HCT116 (cell line): ENCODE results near the gene EIF6. TPM values are rescaled to one million over a fixed set of nuclear protein-coding genes. Genes with fewer than 3 reads are reported as not detected.

ENCODE experiments used
- ATAC-seq: fragments of 200-7000 bp; cut with Tn5 transposase; 2 replicates; pipeline ENCODE4 v1.9.1; 2020; ENCODE audit warnings: mild to moderate bottlenecking, moderate library complexity
- BruUV-seq: library from RNA; stranded (reverse); fragments of 400-500 nt; replicated peaks from 2 replicates; lab custom pipeline; 2021; lab: Mats Ljungman, UMichigan
- CTCF ChIA-PET: fragments of 300-600 bp; sonication (Branson Sonifier 250); formaldehyde crosslinking; loops from one replicate; lab custom pipeline; 2021; ENCODE audit warnings: antibody characterized with exemption; lab: Charles Lee
- POLR2A ChIA-PET: fragments of 300-600, 350-600 bp; sonication (Branson Sonifier 250); formaldehyde crosslinking; loops from one replicate; lab custom pipeline; 2021; ENCODE audit warnings: antibody characterized with exemption; lab: Charles Lee
- RAD21 ChIA-PET, 2 experiments: fragments of 300-600 bp; sonication (Branson Sonifier 250); formaldehyde crosslinking; loops; one replicate each; lab custom pipeline; 2023; ENCODE audit warnings: low total read pairs in 2 of 2; ENCODE audit not compliant: uncharacterized antibody in 2 of 2, unreplicated experiment in 2 of 2, low non-redundant PET in 1 of 2; lab: Charles Lee
- DNase-seq: peaks from one replicate; pipeline ENCODE4 v3.0.0-alpha.2; 2010; ENCODE audit warnings: low read depth, low spot score
- H2AFZ ChIP-seq: fragments of 200-600 bp; shearing (Covaris generic), sonication (generic); 2 replicates; pipeline ENCODE4 v1.6.1; 2017; ENCODE audit warnings: low read depth, mixed run types, mixed read lengths, antibody characterized with exemption, low read length; ENCODE audit not compliant: poor library complexity, severe bottlenecking
- H3K27ac ChIP-seq: 2 replicates; pipeline ENCODE4 v1.5.1; 2012; ENCODE audit warnings: low read depth, low read length
- H3K27me3 ChIP-seq: fragments of 200-600 bp; sonication (generic); 2 replicates; pipeline ENCODE4 v1.6.1; 2016; ENCODE audit warnings: mixed run types, low read length, mixed read lengths; ENCODE audit not compliant: insufficient read depth
- H3K36me3 ChIP-seq, 2 experiments: fragments of 200-500 bp in 1 of 2; fragments of 200-600 bp in 1 of 2; sonication (Bioruptor generic) in 1 of 2; sonication (generic) in 1 of 2; 2 replicates each; pipeline versions ENCODE4 v1.5.1 to v1.6.1; 2014 to 2016; ENCODE audit warnings: low read length in 2 of 2, inconsistent platforms in 1 of 2, mixed read lengths in 1 of 2, mixed run types in 1 of 2; ENCODE audit not compliant: insufficient read depth in 2 of 2, control insufficient read depth in 1 of 2
- H3K4me1 ChIP-seq, 2 experiments: fragments of 200-600 bp in 1 of 2; sonication (generic) in 1 of 2; 2 replicates each; pipeline versions ENCODE4 v1.5.1 to v1.6.1; 2012 to 2017; ENCODE audit warnings: low read length in 2 of 2, inconsistent platforms in 1 of 2, mild to moderate bottlenecking in 1 of 2, mixed read lengths in 1 of 2, mixed run types in 1 of 2, moderate library complexity in 1 of 2; ENCODE audit not compliant: insufficient read depth in 2 of 2, control insufficient read depth in 1 of 2
- H3K4me2 ChIP-seq: fragments of 200-600 bp; sonication (generic); 2 replicates; pipeline ENCODE4 v1.6.1; 2017; ENCODE audit warnings: mixed run types, low read length, mixed read lengths
- H3K4me3 ChIP-seq, 2 experiments: fragments of 200-600 bp in 1 of 2; sonication (generic) in 1 of 2; replicated peaks in 1 of 2; 2 replicates each; pipeline ENCODE4 v1.5.1; 2011 to 2016; ENCODE audit warnings: low read length in 2 of 2, control low read depth in 1 of 2, low read depth in 1 of 2, mild to moderate bottlenecking in 1 of 2, mixed read lengths in 1 of 2, mixed run types in 1 of 2
- H3K79me2 ChIP-seq: fragments of 200-600 bp; sonication (generic); 2 replicates; pipeline ENCODE4 v1.6.1; 2017; ENCODE audit warnings: mild to moderate bottlenecking, mixed run types, low read length, moderate library complexity, mixed read lengths; ENCODE audit not compliant: insufficient read depth
- H3K9ac ChIP-seq: fragments of 200-600 bp; sonication (generic); 2 replicates; pipeline ENCODE4 v1.6.1; 2016; ENCODE audit warnings: low read length, mixed read lengths
- H3K9me2 ChIP-seq: fragments of 200-600 bp; sonication (generic), shearing (Covaris generic); 2 replicates; pipeline ENCODE4 v1.6.1; 2017; ENCODE audit warnings: mixed run types, mild to moderate bottlenecking, moderate library complexity; ENCODE audit not compliant: insufficient read depth
- H3K9me3 ChIP-seq, 2 experiments: fragments of 200-500 bp in 1 of 2; fragments of 200-600 bp in 1 of 2; sonication (Bioruptor generic) in 1 of 2; sonication (generic) in 1 of 2; 2 replicates each; pipeline ENCODE4 v1.6.1; 2014 to 2017; ENCODE audit warnings: low read length in 2 of 2, mixed read lengths in 2 of 2, inconsistent platforms in 1 of 2, low read depth in 1 of 2, mild to moderate bottlenecking in 1 of 2, mixed run types in 1 of 2, moderate library complexity in 1 of 2; ENCODE audit not compliant: control insufficient read depth in 1 of 2, insufficient read depth in 1 of 2
- H4K20me1 ChIP-seq: fragments of 200-600 bp; sonication (generic), shearing (Covaris generic); 2 replicates; pipeline ENCODE4 v1.6.1; 2017; ENCODE audit warnings: mixed run types, mild to moderate bottlenecking, moderate library complexity; ENCODE audit not compliant: insufficient read depth
- ELF1 ChIP-seq: IDR thresholded peaks from 2 replicates; pipeline ENCODE4 v1.6.1; 2012; ENCODE audit warnings: low read depth, borderline replicate concordance
- EZH2phosphoT487 ChIP-seq: fragments of 200-600 bp; IDR thresholded peaks from 2 replicates; pipeline ENCODE4 v1.6.1; 2018; ENCODE audit warnings: antibody characterized with exemption, borderline replicate concordance
- JUND ChIP-seq: IDR thresholded peaks from 2 replicates; pipeline ENCODE4 v1.6.1; 2012
- SP1 ChIP-seq: IDR thresholded peaks from 2 replicates; pipeline ENCODE4 v1.6.1; 2012; ENCODE audit warnings: low read depth
- YY1 ChIP-seq: IDR thresholded peaks from 2 replicates; pipeline ENCODE4 v1.6.1; 2011; ENCODE audit warnings: low read length, low read depth, moderate library complexity, mild to moderate bottlenecking; ENCODE audit not compliant: insufficient replicate concordance; ENCODE audit errors: extremely low read depth
- intact Hi-C: fragments of 100-400 bp; cut with micrococcal nuclease; formaldehyde crosslinking; loops from 2 replicates; pipeline ENCODE4 v1.10.0; 2022
- total RNA-seq: library from RNA; stranded (reverse); gene quantifications from one replicate; pipeline ENCODE4 v1.2.1, GENCODE V29; 2021; ENCODE audit not compliant: unreplicated experiment
- TF ChIP-seq, protein P1 (sequence below), 3 experiments: fragments of 200-600 bp in 1 of 3; sonication (generic) in 1 of 3; IDR thresholded peaks in 2 of 3; conservative IDR thresholded peaks in 1 of 3; 2 replicates each; pipeline ENCODE4 v1.5.1; 2012 to 2017; ENCODE audit warnings: low read depth in 2 of 3, low read length in 2 of 3, antibody characterized with exemption in 1 of 3, borderline replicate concordance in 1 of 3, control low read depth in 1 of 3, mild to moderate bottlenecking in 1 of 3, mixed read lengths in 1 of 3, mixed run types in 1 of 3, moderate library complexity in 1 of 3; ENCODE audit not compliant: insufficient read depth in 1 of 3

The EIF6 gene
- total RNA-seq, 1 experiment from 2014 or later, result 209 TPM

DNA sequence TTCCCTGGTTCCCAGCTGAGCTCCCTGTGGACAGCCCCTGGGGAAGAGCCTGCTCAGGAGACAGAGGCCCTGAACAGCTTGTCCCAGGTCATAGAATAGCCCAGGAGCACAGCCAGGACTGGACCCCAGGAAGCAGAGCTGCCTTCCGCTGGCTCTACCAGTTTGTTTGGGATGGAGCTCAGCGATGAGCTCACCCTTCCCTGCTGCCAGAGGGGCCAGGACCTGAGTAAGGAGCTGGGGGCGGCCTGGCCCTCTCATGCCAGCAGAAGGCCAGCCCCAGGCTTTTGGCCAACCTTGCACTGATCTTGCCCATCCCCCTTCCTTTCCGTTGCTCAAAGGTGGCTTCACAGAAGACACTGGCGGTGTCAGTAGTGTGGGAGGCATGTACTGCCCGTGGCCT lies 24.1 kb downstream of the EIF6 start:
- BruUV-seq, result no TSS peak
- intact Hi-C loops, result loop anchor here (10.0 kb wide), 1 partner anchor 386 kb away; the partner anchor contains the start of genes ACSS2 and GGT7
- Histone ChIP-seq H3K36me3 (no peaks in the 10 kb centered on the region), H3K4me3 (no peak overlapping the region), H3K9me3 (no peaks in the 10 kb centered on the region), H3K27me3 (no peaks in the 10 kb centered on the region), H3K4me1 (peaks cover 23% of the 10 kb centered on the region in 2 experiments), H3K27ac (no peak overlapping the region), H3K9me2 (no peaks in the 10 kb centered on the region), H4K20me1 (no peaks in the 10 kb centered on the region), H3K4me2 (no peak overlapping the region), H3K79me2 (no peaks in the 10 kb centered on the region), H2AFZ (no peak overlapping the region), H3K9ac (no peak overlapping the region)
- ATAC-seq (no peak), DNase-seq (no peak)
- no peak for TF ChIP-seq SP1
- TF ChIP-seq, protein P1, sequence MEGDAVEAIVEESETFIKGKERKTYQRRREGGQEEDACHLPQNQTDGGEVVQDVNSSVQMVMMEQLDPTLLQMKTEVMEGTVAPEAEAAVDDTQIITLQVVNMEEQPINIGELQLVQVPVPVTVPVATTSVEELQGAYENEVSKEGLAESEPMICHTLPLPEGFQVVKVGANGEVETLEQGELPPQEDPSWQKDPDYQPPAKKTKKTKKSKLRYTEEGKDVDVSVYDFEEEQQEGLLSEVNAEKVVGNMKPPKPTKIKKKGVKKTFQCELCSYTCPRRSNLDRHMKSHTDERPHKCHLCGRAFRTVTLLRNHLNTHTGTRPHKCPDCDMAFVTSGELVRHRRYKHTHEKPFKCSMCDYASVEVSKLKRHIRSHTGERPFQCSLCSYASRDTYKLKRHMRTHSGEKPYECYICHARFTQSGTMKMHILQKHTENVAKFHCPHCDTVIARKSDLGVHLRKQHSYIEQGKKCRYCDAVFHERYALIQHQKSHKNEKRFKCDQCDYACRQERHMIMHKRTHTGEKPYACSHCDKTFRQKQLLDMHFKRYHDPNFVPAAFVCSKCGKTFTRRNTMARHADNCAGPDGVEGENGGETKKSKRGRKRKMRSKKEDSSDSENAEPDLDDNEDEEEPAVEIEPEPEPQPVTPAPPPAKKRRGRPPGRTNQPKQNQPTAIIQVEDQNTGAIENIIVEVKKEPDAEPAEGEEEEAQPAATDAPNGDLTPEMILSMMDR (IDR thresholded peaks at IDR 0.05 in 2 of 3, conservative IDR thresholded peaks at IDR 0.05 in 1 of 3; ENCODE audit: borderline replicate concordance in 1 of 3, insufficient read depth in 1 of 3, low read depth in 2 of 3, low read length in 2 of 3), result no peak
- TF ChIP-seq ELF1, result no peak
- TF ChIP-seq JUND, result no peak
- no peak for TF ChIP-seq EZH2phosphoT487
- TF ChIP-seq YY1, result no peak
- ChIA-PET POLR2A (no interaction called here), CTCF (interaction anchor here (0.9 kb wide), 1 partner anchor 115 kb away, joined by 4 read pairs; no protein-coding TSS in a partner anchor), RAD21 (no interaction called here)
